HTERT RPE-1 (cell line): Measurements from ENCODE around the gene IGSF3.
"Not testable (repeated sequence)": the region's sequence is repeated elsewhere in the genome, so short reads cannot be mapped to it uniquely, and the experiment has no call there.

Source experiments
- in situ Hi-C: fragments of 300-500 bp; cut with MboI; formaldehyde crosslinking; loops from 4 replicates; pipeline ENCODE4 v1.14.3; 2020; ENCODE audit warnings: low sequenced_read_pairs

The IGSF3 gene

DNA sequence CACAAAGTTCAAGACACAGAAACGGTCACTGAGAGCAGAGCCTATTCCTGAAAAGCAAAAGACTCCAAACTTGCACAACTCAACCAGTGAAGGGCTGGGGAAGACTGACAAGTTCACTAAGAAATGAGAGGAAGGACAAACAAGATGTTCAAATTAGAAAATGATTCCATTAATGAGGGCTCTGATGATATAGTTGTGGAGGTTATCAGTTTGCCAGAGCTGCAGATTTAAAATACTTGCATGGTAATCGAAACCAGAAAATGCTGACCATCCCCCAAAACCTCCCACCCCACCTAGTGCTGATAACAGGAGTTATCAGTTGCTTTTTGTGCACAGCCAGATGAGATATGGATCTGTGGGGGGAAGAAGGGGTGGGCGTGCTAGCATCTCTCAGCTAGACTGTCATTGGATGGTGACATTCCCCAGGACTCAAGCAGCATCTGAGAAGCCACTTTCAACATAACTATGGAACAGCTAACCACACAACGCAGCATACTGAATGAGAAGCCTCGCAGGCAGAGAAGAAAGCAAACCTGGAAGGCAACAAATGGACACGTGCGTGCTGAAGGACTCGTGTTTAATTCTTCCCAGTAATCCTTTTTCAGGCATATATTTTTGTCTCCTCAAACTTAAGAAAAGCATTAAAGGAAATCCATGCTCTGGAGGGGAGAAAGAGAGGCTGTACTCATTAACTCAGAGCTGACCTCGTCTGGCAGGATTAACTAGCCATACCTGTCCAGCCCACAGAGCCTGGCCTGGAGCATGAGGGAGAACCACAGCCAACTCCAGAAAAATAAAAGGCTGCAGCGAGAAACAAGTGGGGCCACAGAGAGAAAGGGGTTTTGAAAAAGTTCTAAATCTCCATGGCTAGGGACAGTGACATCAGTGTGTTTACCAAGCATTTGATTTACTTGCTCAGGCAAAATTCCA, 35.3 kb downstream of the IGSF3 start:
- in situ Hi-C loops = not testable (repeated sequence)

- in situ Hi-C loops = not testable (repeated sequence)
These were observed 36.0 kb downstream of the IGSF3 start for GRCh38 chr1:116631554-116631953.

- in situ Hi-C loops = not testable (repeated sequence)
These were observed 37.5 kb downstream of the IGSF3 start for GRCh38 chr1:116630057-116630456.

DNA sequence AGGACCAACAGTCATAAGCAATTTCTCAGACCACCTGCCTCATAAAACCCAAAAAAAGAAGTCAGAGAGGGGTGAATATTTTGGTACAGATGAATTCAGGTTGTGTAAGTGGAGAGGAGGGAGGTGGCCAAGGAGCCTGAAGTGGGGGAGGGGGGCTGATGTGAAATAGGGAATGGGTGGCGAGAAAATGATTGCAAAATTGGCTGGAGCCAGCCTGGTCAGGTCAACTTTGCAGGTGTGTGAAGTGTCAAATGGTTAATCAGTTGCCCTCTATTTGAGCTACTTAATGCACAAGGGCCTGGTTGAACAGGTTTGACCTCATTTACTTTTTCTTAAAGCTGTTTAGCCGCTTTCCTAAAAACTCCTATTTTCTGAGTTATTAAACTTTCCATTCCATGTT, 38.1 kb downstream of the IGSF3 start:
- in situ Hi-C loops = not testable (repeated sequence)

DNA sequence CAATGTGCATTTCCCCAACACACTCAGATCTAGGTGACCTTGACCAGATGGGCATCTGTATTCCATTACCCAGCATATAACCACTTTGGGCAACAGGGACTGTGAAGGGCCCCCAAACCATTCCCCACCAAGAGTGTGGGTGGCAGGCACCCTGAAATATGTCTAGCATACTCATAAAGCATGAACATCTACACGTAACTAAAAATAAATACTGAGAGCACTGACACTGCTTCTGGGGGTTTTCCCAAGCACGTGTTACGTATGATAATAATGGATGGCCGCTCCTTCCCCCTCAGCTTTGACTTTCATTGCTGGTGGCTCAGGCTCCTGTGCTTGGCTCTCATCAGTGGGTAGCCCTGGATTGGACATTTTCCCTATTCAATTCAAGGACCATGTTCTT, 39.1 kb downstream of the IGSF3 start:
- in situ Hi-C loops = no loop called here

GRCh38 chr1:116627357-116627756, 40.2 kb downstream of the IGSF3 start:
- in situ Hi-C loops = not testable (repeated sequence)

- in situ Hi-C loops = not testable (repeated sequence)
These were observed 40.6 kb downstream of the IGSF3 start for GRCh38 chr1:116626915-116627314.

DNA sequence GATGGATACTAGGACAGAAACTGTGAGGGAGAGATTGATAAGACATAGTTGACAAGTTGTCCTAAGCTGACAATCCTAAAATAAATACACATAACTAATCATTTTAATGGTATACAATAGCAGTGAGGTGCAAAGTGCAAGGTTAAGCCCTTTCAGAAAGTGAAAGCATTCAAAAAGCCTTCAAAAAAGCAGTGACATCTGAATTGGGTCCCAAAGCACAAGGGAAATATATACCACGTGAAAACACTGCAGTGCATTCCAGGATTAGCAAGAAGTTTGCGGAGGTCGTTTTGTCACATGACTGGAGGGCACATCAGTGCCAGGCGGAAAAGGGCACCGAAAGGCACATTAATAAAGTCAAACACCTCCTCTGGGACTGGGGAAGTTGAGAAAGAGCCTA, 42.4 kb downstream of the IGSF3 start:
- in situ Hi-C loops = not testable (repeated sequence)

- in situ Hi-C loops = no loop called here
These were observed 43.5 kb downstream of the IGSF3 start for GRCh38 chr1:116624040-116624439.

- in situ Hi-C loops = not testable (repeated sequence)
These were observed 45.0 kb downstream of the IGSF3 start for GRCh38 chr1:116622496-116622895.

GRCh38 chr1:116621756-116622155, 45.8 kb downstream of the IGSF3 start:
- in situ Hi-C loops = not testable (repeated sequence)

DNA sequence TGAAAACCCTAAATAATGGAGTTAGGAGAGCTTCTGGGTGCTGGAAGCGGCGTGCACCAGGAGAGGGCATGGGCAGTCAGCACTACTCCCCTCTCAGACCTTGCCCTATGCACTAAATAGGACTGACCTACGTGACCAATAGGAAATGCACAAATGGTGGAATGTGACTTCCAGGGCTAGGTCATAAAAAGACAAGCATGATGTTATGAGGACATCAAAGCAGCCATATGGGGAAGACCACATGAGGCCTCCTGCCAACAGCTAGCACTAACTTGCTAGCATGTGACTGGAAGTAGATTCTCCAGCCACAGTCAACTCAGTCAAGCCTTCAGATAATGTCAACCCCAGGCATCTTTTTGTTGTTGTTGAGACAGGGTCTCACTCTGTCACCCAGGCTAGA, 47.1 kb downstream of the IGSF3 start:
- in situ Hi-C loops = not testable (repeated sequence)

DNA sequence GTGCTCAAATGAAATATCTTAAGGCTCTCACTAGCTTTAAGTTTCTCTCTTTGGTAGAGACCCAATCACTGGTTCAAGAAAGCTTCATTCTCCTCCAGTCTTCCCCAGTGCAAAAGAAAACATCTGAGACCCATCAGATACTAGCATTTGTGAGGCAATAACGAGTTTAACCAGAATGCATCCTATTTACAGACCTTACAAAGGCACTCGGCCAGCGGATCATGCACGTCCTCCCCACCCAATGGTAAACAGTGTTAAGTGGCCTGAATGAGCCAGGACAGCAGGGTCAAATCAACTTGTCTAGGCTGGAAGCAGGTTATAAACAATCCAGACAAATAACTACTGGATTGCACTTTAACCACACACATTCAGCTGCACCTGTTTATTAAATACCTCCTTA, 48.4 kb downstream of the IGSF3 start:
- in situ Hi-C loops = not testable (repeated sequence)

DNA sequence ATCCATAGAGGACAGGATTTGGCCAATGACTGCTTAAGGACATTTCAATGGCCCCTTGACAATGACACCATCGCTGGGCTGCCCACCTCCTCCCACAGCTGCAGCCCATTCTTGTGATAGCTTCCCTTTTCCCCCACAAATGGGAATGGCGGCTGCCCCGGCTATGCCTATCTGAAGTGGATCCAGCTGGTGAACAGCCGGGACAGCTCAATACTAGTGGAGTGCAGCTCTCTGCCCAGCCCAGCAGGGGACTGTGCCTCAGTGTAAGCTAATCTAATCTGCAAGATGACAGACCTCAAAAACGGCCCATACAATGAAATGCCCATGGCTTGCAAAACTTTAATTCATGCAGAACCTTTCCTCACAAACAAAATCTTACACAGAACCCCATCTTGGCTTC, 49.7 kb downstream of the IGSF3 start:
- in situ Hi-C loops = not testable (repeated sequence)

- in situ Hi-C loops = not testable (repeated sequence)
These were observed 53.7 kb downstream of the IGSF3 start for GRCh38 chr1:116613825-116614224.

- in situ Hi-C loops = not testable (repeated sequence)
These were observed 57.6 kb downstream of the IGSF3 start for GRCh38 chr1:116609801-116610371.

DNA sequence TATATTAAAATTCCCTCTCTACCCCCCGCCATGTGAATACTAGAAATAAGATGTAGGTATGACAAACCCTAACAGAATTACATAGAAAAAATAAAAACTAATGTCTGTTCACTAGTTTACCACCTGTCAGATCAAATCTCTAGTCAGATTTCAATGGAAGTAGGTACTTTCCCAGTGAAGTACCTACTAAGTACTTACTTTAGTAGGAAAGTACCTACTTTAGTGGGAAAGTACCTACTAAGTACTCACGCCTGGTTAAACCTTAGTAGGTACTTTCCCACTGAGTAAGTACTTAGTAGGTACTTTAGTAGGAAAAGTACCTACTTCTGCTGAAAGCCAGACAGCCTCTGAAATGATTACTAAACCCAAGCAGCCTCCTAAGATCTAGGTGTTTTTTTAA, 58.7 kb downstream of the IGSF3 start:
- in situ Hi-C loops = not testable (repeated sequence)

- in situ Hi-C loops = not testable (repeated sequence)
These were observed 59.4 kb downstream of the IGSF3 start for GRCh38 chr1:116608151-116608550.

- in situ Hi-C loops = not testable (repeated sequence)
These were observed 60.1 kb downstream of the IGSF3 start for GRCh38 chr1:116607463-116607862.

- in situ Hi-C loops = not testable (repeated sequence)
These were observed 61.5 kb downstream of the IGSF3 start for GRCh38 chr1:116606067-116606466.

- in situ Hi-C loops = no loop called here
These were observed 62.2 kb downstream of the IGSF3 start for GRCh38 chr1:116605315-116605714.

DNA sequence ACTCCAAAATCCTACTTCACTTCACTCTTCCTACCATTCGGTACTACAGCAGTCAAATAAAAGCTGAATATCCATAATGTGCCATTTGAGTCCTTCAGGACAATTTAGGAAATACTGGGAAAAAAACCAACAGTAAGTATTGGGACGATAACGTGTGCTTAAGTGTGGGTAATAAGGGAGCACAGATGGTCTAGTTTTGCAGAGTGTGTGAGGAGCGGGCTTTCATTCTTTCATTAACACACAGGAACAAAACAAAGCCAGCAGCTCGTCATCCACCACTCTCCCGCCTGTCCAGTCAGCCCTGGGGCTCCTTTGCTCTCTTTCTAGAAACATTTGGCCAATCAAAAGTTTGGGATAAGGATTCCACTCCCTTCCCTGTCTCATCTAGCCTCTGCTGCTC, 63.1 kb downstream of the IGSF3 start:
- in situ Hi-C loops = not testable (repeated sequence)
